K562 (cell line): ENCODE results near the gene VEZF1. TPM values are rescaled to one million over a fixed set of nuclear protein-coding genes. Genes with fewer than 3 reads are reported as not detected.
A peak's percentile ranks its signal among the peaks of the same experiment; 100 is the strongest.

ENCODE experiments used
- ETV5 ChIP-seq: sonication (generic); formaldehyde crosslinking; IDR thresholded peaks from 2 replicates; pipeline ENCODE4 v1.4.0; 2020; ENCODE audit warnings: low read depth, mild to moderate bottlenecking, missing genetic modification reagents
- POLR2G ChIP-seq: fragments of 200-400 bp; formaldehyde crosslinking; IDR thresholded peaks from 2 replicates; pipeline ENCODE4 v1.6.1; 2017; ENCODE audit warnings: low read depth, mild to moderate bottlenecking, antibody characterized with exemption, low read length, moderate library complexity
- SOX6 ChIP-seq: fragments of 450-650 bp; IDR thresholded peaks from 2 replicates; pipeline ENCODE4 v1.6.1; 2014; ENCODE audit warnings: mild to moderate bottlenecking
- ZNF717 ChIP-seq: fragments of 250-450 bp; sonication (Bioruptor Pico); IDR thresholded peaks from 2 replicates; pipeline ENCODE4 v1.5.0; 2021
- polyA plus RNA-seq, 8 experiments: library from polyadenylated mRNA; depleted of rRNA in 4 of 8; stranded (reverse) in 5 of 8; unstranded in 3 of 8; fragments of >200 nt; fragmentation: Nextera tagmentation in 2 of 8; fragmentation: Illumina TruSeq in 1 of 8; extraction: Ambion mirVana in 2 of 8; extraction: Trizol in 1 of 8; gene quantifications; 2 replicates each; pipeline versions ENCODE4 v1.2.1 to v1.2.3, GENCODE V29; 2011 to 2014; ENCODE audit warnings: inconsistent platforms in 1 of 8, missing spikeins in 1 of 8
- total RNA-seq, 7 experiments: library from RNA; depleted of rRNA in 6 of 7; stranded (reverse); fragments of >200 nt in 6 of 7; fragmentation: Illumina TruSeq in 2 of 7; extraction: Trizol in 2 of 7; gene quantifications; 2 replicates each; pipeline versions ENCODE4 v1.2.1 to v1.2.3, GENCODE V29; 2011 to 2021; ENCODE audit warnings: low replicate concordance in 1 of 7
- TF ChIP-seq, protein P1 (sequence below): sonication (generic); formaldehyde crosslinking; IDR thresholded peaks from 2 replicates; pipeline ENCODE4 v1.8.0; 2022; ENCODE audit warnings: missing genetic modification reagents, mild to moderate bottlenecking, moderate library complexity, borderline replicate concordance
- TF ChIP-seq, protein P2 (sequence below): fragments of 450-650 bp; IDR thresholded peaks from 2 replicates; pipeline ENCODE4 v1.6.1; 2017; ENCODE audit warnings: antibody characterized with exemption, mild to moderate bottlenecking

VEZF1 gene
- total and polyA plus RNA-seq, 9 of the 15 experiments (the other 6 are each of a cell fraction or from before 2014, with no cell fraction given), result 9.5 to 33.4 (median 22.1) TPM

DNA sequence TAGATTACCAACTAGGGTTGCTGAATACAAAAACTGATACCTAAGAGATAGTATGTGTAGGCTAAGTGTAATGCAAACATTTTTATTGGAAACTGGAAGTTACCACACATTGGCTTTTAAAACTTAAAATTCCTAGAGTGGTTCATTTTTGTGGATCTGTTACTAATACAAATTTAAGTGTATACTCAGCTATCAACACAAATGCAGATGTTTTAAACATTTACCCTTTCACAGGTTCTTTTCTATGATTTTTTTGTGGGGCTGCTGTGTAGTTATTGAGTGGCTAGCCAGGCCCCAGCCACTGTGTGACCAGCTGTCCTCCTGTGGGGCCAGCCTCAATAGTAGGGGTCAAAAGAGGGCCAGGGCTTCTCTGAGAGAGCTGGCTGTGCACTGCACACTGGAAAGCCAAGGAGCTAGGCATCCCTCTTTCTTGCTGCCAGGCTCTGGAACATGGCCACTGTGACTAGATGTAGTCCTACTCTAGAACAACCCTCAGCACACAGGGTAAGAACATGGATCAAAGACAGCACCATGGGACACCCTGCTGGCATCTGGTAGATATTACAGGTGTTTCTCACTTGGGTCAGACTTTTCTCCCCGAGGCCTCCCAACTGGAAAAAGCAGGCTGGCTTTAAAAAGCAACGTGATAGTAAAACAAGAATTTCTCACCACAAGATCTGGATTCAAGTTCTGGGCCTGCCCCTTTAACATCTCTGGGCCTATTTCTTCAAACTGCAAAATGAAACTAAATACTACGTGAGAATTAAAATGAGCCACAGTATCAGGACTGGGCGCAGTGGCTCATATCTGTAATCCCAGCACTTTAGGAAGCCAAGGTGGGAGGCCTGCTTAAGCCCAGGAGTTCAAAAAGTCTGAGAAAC is 7.3 kb upstream of the VEZF1 start (continued):
- TF ChIP-seq, protein P1, sequence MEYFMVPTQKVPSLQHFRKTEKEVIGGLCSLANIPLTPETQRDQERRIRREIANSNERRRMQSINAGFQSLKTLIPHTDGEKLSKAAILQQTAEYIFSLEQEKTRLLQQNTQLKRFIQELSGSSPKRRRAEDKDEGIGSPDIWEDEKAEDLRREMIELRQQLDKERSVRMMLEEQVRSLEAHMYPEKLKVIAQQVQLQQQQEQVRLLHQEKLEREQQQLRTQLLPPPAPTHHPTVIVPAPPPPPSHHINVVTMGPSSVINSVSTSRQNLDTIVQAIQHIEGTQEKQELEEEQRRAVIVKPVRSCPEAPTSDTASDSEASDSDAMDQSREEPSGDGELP, result peak; percentile 50; the same call in 1 of the 2 replicates
- TF ChIP-seq POLR2G, result 0 out of 2 replicates have a peak, but pooled peaks have one; percentile 20
- TF ChIP-seq SOX6, result no peak
- TF ChIP-seq, protein P2, sequence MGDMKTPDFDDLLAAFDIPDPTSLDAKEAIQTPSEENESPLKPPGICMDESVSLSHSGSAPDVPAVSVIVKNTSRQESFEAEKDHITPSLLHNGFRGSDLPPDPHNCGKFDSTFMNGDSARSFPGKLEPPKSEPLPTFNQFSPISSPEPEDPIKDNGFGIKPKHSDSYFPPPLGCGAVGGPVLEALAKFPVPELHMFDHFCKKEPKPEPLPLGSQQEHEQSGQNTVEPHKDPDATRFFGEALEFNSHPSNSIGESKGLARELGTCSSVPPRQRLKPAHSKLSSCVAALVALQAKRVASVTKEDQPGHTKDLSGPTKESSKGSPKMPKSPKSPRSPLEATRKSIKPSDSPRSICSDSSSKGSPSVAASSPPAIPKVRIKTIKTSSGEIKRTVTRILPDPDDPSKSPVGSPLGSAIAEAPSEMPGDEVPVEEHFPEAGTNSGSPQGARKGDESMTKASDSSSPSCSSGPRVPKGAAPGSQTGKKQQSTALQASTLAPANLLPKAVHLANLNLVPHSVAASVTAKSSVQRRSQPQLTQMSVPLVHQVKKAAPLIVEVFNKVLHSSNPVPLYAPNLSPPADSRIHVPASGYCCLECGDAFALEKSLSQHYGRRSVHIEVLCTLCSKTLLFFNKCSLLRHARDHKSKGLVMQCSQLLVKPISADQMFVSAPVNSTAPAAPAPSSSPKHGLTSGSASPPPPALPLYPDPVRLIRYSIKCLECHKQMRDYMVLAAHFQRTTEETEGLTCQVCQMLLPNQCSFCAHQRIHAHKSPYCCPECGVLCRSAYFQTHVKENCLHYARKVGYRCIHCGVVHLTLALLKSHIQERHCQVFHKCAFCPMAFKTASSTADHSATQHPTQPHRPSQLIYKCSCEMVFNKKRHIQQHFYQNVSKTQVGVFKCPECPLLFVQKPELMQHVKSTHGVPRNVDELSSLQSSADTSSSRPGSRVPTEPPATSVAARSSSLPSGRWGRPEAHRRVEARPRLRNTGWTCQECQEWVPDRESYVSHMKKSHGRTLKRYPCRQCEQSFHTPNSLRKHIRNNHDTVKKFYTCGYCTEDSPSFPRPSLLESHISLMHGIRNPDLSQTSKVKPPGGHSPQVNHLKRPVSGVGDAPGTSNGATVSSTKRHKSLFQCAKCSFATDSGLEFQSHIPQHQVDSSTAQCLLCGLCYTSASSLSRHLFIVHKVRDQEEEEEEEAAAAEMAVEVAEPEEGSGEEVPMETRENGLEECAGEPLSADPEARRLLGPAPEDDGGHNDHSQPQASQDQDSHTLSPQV, result no peak
- 0 out of 2 replicates have a peak, but pooled peaks have one; percentile 30 for TF ChIP-seq ZNF717
- no peak for TF ChIP-seq ETV5 (CRISPR knock-in tag)
